ENCODE measurements around the gene PRKCZ. TPM values are rescaled to one million over a fixed set of nuclear protein-coding genes. Genes with fewer than 3 reads are reported as not detected.
A peak's percentile ranks its signal among the peaks of the same experiment; 100 is the strongest.

The PRKCZ gene
- total RNA-seq, 1 experiment from 2014 or later = 1.9 TPM

DNA sequence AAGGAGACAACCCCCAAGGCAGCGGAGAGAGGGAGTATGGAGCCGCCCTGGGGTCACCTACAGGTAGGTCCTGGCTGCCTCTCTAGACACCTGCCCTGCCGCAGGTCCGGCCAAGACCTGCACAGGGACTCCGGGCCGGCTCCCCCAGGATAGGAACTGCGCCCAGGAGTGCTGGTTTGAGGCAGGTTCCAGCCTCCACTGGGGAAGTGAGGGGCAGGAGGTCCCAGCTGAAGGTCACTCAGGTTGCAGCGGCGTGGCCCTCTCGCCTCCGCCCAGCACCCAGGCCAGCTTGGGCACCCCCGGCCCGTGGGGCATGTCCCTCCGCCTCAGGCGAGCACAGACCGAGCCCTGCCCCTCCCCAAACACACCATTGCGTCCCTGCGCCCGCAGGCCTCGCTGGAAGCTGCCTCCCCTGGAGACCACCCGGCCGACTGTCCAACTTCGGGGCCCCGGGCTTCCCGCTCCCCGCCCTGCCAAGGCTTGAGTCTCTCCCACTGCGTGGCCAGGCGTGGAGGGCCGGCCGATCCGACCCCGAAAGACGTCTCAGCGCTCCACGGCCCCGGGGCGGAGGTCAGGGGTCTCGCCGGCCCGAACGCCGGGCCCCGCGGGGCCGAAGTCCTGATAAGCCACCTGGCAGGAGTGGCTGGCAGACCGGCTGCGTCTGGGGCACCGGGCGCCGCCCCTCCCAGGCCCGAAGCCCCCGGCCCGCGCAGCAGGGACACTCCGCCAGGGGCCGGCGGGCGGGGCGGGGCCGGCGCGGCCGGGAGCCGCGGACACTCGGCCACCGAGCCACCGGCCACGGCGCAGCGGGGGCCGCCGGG is 176.5 kb downstream of the PRKCZ start:
- Histone ChIP-seq H3K9me3 (ENCODE audit: low read depth, low read length, poor library complexity, severe bottlenecking) (no peaks in the 10 kb centered on the region), H3K36me3 (ENCODE audit: insufficient read depth, low read length, poor library complexity, severe bottlenecking) (no peaks in the 10 kb centered on the region), H3K27ac (ENCODE audit: low read depth, low read length, poor library complexity, severe bottlenecking) (peak overlapping the region; percentile 95), H3K27me3 (replicated peaks; ENCODE audit: insufficient read depth, low read depth, low read length, poor library complexity) (no peaks in the 10 kb centered on the region), H3K4me3 (ENCODE audit: low read depth, low read length, poor library complexity, severe bottlenecking) (peak overlapping the region; percentile 58), H3K4me1 (ENCODE audit: insufficient read depth, low read length, poor library complexity, severe bottlenecking) (peaks cover 14% of the 10 kb centered on the region)
- no TSS peak for BruUV-seq (replicated peaks)
- no peak for TF ChIP-seq CTCF (conservative IDR thresholded peaks at IDR 0.05; ENCODE audit: low read depth, low read length)
- TF ChIP-seq EZH2 (IDR thresholded peaks at IDR 0.05; ENCODE audit: borderline replicate concordance, low read depth, low read length, poor library complexity, severe bottlenecking) = no peak
- intact Hi-C loops (cut with micrococcal nuclease; ENCODE audit: unreplicated experiment) = no loop called here
- POLR2A ChIA-PET (ENCODE audit: low non-redundant PET) = no interaction called here
- CTCF ChIA-PET = interaction anchor here (0.6 kb wide), 1 partner anchor 473 kb away, joined by 3 read pairs; no protein-coding TSS in a partner anchor
- DNase-seq (ENCODE audit: low spot score) = no peak

DNA sequence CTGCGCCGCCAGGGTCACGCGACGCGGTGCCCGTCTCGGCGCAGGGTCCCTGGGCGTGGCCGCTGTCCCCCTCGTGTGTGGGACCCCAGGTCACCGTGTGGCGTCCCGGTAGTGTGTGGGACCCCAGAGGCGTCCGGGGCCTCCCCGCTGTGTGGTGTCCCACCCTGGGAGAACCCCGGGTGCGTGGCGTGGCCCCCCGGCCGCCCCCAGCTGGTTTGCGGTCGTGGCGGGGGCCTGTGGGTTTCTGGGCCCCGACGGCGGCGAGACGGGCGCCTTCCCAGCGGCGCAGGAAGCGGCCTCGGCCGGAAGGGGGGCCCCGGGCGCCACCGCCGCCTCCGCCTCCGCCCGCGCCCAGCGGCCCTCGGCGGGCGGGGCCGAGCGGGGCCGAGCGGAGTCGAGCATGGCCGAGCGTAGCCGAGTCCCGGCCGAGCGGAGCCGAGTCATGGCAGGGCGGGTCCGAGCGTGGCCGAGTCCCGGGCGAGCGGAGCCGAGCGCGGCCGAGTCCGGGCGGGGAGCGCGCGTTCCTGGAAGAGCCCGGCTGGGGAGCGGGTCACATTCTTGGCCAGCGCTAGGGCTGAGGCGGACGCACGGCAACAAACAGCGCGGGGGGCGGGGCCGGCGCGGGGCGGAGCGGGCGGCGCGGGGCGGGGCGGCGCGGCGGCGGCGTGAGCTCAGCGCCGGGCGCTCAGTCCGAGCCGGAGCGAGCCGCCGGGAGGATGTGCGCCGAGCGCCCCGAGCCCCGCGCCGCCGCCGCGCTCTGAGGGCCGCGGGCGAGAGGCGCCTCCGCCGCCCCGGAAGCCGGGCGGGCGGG is 177.3 kb downstream of the PRKCZ start:
- BruUV-seq (replicated peaks) = no TSS peak
- peak overlapping the region; percentile 95 for H3K27ac ChIP-seq (ENCODE audit: low read depth, low read length, poor library complexity, severe bottlenecking)
- H3K4me1 ChIP-seq (ENCODE audit: insufficient read depth, low read length, poor library complexity, severe bottlenecking) = peaks cover 22% of the 10 kb centered on the region
- no peaks in the 10 kb centered on the region for H3K27me3 ChIP-seq (replicated peaks; ENCODE audit: insufficient read depth, low read depth, low read length, poor library complexity)
- DNase-seq (ENCODE audit: low spot score) = peak; percentile 98
- H3K9me3 ChIP-seq (ENCODE audit: low read depth, low read length, poor library complexity, severe bottlenecking) = no peaks in the 10 kb centered on the region
- H3K36me3 ChIP-seq (ENCODE audit: insufficient read depth, low read length, poor library complexity, severe bottlenecking) = no peaks in the 10 kb centered on the region
- peak overlapping the region; percentile 58 for H3K4me3 ChIP-seq (ENCODE audit: low read depth, low read length, poor library complexity, severe bottlenecking)
- intact Hi-C loops (cut with micrococcal nuclease; ENCODE audit: unreplicated experiment) = no loop called here
- TF ChIP-seq CTCF (conservative IDR thresholded peaks at IDR 0.05; ENCODE audit: low read depth, low read length) (no peak), EZH2 (IDR thresholded peaks at IDR 0.05; ENCODE audit: borderline replicate concordance, low read depth, low read length, poor library complexity, severe bottlenecking) (no peak)
- ChIA-PET POLR2A (ENCODE audit: low non-redundant PET) (interaction anchor here (0.6 kb wide), 2 partner anchors 85 to 154 kb away, joined by 5 to 9 read pairs; no protein-coding TSS in a partner anchor), CTCF (no interaction called here)

DNA sequence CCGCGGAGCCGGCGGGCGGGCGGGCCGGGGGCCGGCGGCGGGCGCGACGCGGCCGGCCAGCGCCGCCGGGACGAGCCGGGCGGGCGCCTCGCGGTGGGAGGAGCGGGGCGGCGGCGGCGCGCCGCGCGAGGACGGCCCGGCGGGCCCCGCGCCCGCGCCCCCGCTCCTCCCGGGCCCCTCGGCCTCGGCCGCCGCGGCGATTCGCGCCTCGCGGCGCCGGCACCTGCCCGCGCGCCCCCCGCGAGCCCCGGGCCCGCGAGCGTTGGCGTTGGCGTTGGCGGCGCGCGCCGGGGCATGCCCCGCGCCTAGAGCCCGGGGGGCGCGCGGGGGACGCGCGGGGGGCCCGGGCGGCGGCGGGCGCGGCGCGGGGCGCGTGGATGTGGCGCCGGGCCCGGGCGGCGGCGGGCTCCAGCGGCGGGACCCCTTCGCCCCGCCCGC is 178.0 kb downstream of the PRKCZ start, which contains the start of gene SKI:
Gene SKI (plus strand): TSS at position 163 of the 438 bp plus-strand sequence. CDS start 448 bp downstream, outside the sequence.
- no TSS peak for BruUV-seq (replicated peaks)
- POLR2A ChIA-PET (ENCODE audit: low non-redundant PET) = no interaction called here
- Histone ChIP-seq H3K27ac (ENCODE audit: low read depth, low read length, poor library complexity, severe bottlenecking) (peak within 1 kb of the TSS; percentile 95), H3K9me3 (ENCODE audit: low read depth, low read length, poor library complexity, severe bottlenecking) (no peaks in the 10 kb centered on the region), H3K27me3 (replicated peaks; ENCODE audit: insufficient read depth, low read depth, low read length, poor library complexity) (no peaks in the 10 kb centered on the region), H3K4me3 (ENCODE audit: low read depth, low read length, poor library complexity, severe bottlenecking) (peak within 1 kb of the TSS; percentile 71), H3K36me3 (ENCODE audit: insufficient read depth, low read length, poor library complexity, severe bottlenecking) (no peaks in the 10 kb centered on the region), H3K4me1 (ENCODE audit: insufficient read depth, low read length, poor library complexity, severe bottlenecking) (peaks cover 28% of the 10 kb centered on the region)
- CTCF ChIA-PET = no interaction called here
- intact Hi-C loops (cut with micrococcal nuclease; ENCODE audit: unreplicated experiment) = no loop called here
- no peak for DNase-seq (ENCODE audit: low spot score)
- TF ChIP-seq CTCF (conservative IDR thresholded peaks at IDR 0.05; ENCODE audit: low read depth, low read length) (no peak), EZH2 (IDR thresholded peaks at IDR 0.05; ENCODE audit: borderline replicate concordance, low read depth, low read length, poor library complexity, severe bottlenecking) (no peak)
